Fibroblast of lung (primary cell): ENCODE data around the gene CDC16. TPM values are rescaled to one million over a fixed set of nuclear protein-coding genes. Genes with fewer than 3 reads are reported as not detected.

ENCODE experiments used
- DNase-seq, 2 donors: peaks; one replicate each; pipeline versions ENCODE4 v3.0.0 to v3.0.0-alpha.2; 2010; ENCODE audit warnings: low read depth in 2 of 2
- H2AFZ ChIP-seq: 2 replicates; pipeline ENCODE4 v1.5.1; 2012; ENCODE audit warnings: low read length, control low read depth, inconsistent platforms
- H3K27ac ChIP-seq: 2 replicates; pipeline ENCODE4 v1.5.1; 2011; ENCODE audit warnings: low read length, control low read depth; ENCODE audit not compliant: insufficient read depth
- H3K27me3 ChIP-seq: 2 replicates; pipeline ENCODE4 v1.5.1; 2011; ENCODE audit warnings: mild to moderate bottlenecking, low read length; ENCODE audit not compliant: control insufficient read depth, insufficient read depth
- H3K36me3 ChIP-seq: 2 replicates; pipeline ENCODE4 v1.5.1; 2011; ENCODE audit warnings: low read length; ENCODE audit not compliant: control insufficient read depth, insufficient read depth
- H3K4me1 ChIP-seq: 2 replicates; pipeline ENCODE4 v1.5.1; 2011; ENCODE audit warnings: low read length; ENCODE audit not compliant: control insufficient read depth, insufficient read depth; ENCODE audit errors: extremely low read depth
- H3K4me2 ChIP-seq: 2 replicates; pipeline ENCODE4 v1.5.1; 2011; ENCODE audit warnings: low read length, control low read depth; ENCODE audit not compliant: insufficient read depth; ENCODE audit errors: extremely low read depth
- H3K4me3 ChIP-seq, 4 experiments: fragments of 200-600 bp in 1 of 4; sonication (generic) in 1 of 4; replicated peaks in 1 of 4; 2 replicates each; pipeline ENCODE4 v1.5.1; 2011 to 2016; ENCODE audit warnings: low read length in 4 of 4, low read depth in 3 of 4, mild to moderate bottlenecking in 3 of 4, control low read depth in 2 of 4, inconsistent platforms in 1 of 4, mixed read lengths in 1 of 4; ENCODE audit not compliant: insufficient read depth in 1 of 4; ENCODE audit errors: control extremely low read depth in 1 of 4
- H3K79me2 ChIP-seq: 2 replicates; pipeline ENCODE4 v1.5.1; 2012; ENCODE audit warnings: mild to moderate bottlenecking, low read length, inconsistent platforms; ENCODE audit not compliant: control insufficient read depth, insufficient read depth
- H3K9ac ChIP-seq: 2 replicates; pipeline ENCODE4 v1.5.1; 2011; ENCODE audit warnings: mild to moderate bottlenecking, low read length, control low read depth; ENCODE audit not compliant: insufficient read depth
- H3K9me3 ChIP-seq: 2 replicates; pipeline ENCODE4 v1.5.1; 2012; ENCODE audit warnings: low read depth, low read length; ENCODE audit not compliant: control insufficient read depth, insufficient read depth
- H4K20me1 ChIP-seq: 2 replicates; pipeline ENCODE4 v1.5.1; 2011; ENCODE audit warnings: low read length; ENCODE audit not compliant: control insufficient read depth, insufficient read depth; ENCODE audit errors: extremely low read depth
- EZH2 ChIP-seq: IDR thresholded peaks from 2 replicates; pipeline ENCODE4 v1.5.1; 2012; ENCODE audit warnings: low read length, control low read depth, mild to moderate bottlenecking; ENCODE audit errors: missing control alignments
- polyA plus RNA-seq, 2 donors: library from polyadenylated mRNA; depleted of rRNA in 1 of 2; stranded (reverse) in 1 of 2; unstranded in 1 of 2; fragments of >200 nt; gene quantifications; 2 replicates each; pipeline ENCODE4 v1.2.1, GENCODE V29; 2011 to 2012; ENCODE audit warnings: missing spikeins in 1 of 2
- total RNA-seq: library from RNA; depleted of rRNA; stranded (reverse); fragments of >200 nt; gene quantifications from 2 replicates; pipeline ENCODE4 v1.2.1, GENCODE V29; 2014
- TF ChIP-seq, protein P1 (sequence below), 2 donors: IDR thresholded peaks in 1 of 2; conservative IDR thresholded peaks in 1 of 2; 1 replicate in 1 of 2; 2 replicates in 1 of 2; pipeline ENCODE4 v1.5.1; 2011 to 2012; ENCODE audit warnings: low read length in 2 of 2, control low read depth in 1 of 2, inconsistent platforms in 1 of 2, low read depth in 1 of 2, mild to moderate bottlenecking in 1 of 2

The CDC16 gene
- total and polyA plus RNA-seq, 2 donors (not counting 1 experiment from before 2014, with no cell fraction given) = 52.2 to 101 TPM

DNA sequence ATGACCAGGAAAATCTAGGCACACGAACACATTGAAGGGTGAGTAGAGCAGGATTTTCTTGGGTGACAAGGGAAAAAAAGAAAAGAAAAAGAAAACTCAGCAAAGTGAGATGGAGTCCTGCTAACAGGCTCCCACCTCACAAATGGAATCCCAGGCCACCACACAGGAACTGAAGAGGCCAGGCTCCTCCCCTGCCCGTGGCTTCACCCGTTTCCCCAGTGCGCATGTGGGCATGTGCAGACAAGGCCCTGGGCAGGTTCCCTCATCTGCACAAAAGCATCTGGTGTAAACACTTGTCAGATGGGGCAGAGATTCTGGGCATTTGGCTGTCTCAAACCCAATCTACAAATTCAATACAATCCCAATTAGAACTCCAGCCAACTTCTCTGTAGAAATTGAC is 31.2 kb upstream of the CDC16 start:
- Histone ChIP-seq H2AFZ (no peak overlapping the region), H3K4me3 (no peak overlapping the region), H3K27ac (no peak overlapping the region), H3K9me3 (no peaks in the 10 kb centered on the region), H3K9ac (no peak overlapping the region), H3K4me2 (no peak overlapping the region), H3K4me1 (no peaks in the 10 kb centered on the region), H3K79me2 (no peaks in the 10 kb centered on the region), H3K27me3 (peaks cover 16% of the 10 kb centered on the region), H3K36me3 (no peaks in the 10 kb centered on the region), H4K20me1 (no peaks in the 10 kb centered on the region)
- TF ChIP-seq, protein P1, sequence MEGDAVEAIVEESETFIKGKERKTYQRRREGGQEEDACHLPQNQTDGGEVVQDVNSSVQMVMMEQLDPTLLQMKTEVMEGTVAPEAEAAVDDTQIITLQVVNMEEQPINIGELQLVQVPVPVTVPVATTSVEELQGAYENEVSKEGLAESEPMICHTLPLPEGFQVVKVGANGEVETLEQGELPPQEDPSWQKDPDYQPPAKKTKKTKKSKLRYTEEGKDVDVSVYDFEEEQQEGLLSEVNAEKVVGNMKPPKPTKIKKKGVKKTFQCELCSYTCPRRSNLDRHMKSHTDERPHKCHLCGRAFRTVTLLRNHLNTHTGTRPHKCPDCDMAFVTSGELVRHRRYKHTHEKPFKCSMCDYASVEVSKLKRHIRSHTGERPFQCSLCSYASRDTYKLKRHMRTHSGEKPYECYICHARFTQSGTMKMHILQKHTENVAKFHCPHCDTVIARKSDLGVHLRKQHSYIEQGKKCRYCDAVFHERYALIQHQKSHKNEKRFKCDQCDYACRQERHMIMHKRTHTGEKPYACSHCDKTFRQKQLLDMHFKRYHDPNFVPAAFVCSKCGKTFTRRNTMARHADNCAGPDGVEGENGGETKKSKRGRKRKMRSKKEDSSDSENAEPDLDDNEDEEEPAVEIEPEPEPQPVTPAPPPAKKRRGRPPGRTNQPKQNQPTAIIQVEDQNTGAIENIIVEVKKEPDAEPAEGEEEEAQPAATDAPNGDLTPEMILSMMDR (conservative IDR thresholded peaks at IDR 0.05 in 1 of 2, IDR thresholded peaks at IDR 0.05 in 1 of 2; ENCODE audit: low read depth in 1 of 2, low read length in 2 of 2) = no peak
- no peak for DNase-seq

DNA sequence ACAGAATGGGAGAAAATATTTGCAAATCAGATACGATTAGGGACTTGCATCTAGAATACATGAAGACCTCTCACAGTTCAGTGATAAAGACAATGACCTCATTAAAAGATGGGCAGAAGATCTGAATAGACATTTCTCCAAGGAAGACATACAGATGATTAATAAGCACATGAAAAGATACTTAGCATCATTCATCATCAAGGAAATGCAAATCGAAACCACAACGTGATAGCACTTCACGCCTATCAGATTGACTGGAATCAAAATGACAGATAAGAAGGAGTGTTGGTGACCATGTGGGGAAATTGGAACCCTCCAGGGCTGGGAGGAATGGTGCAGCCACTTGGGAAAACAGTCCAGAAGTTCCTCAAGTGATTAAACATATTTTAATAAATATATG is 29.8 kb upstream of the CDC16 start:
- Histone ChIP-seq H3K9ac (no peak overlapping the region), H2AFZ (no peak overlapping the region), H4K20me1 (no peaks in the 10 kb centered on the region), H3K27ac (no peak overlapping the region), H3K4me2 (no peak overlapping the region), H3K9me3 (no peaks in the 10 kb centered on the region), H3K79me2 (no peaks in the 10 kb centered on the region), H3K4me1 (no peaks in the 10 kb centered on the region), H3K4me3 (no peak overlapping the region), H3K36me3 (no peaks in the 10 kb centered on the region), H3K27me3 (peaks cover 15% of the 10 kb centered on the region)
- DNase-seq = no peak
- TF ChIP-seq, protein P1 (conservative IDR thresholded peaks at IDR 0.05 in 1 of 2, IDR thresholded peaks at IDR 0.05 in 1 of 2; ENCODE audit: low read depth in 1 of 2, low read length in 2 of 2) = no peak
- no peak for TF ChIP-seq EZH2

- DNase-seq = no peak
- Histone ChIP-seq H2AFZ (no peak overlapping the region), H3K36me3 (no peaks in the 10 kb centered on the region), H3K4me1 (peaks cover 6% of the 10 kb centered on the region), H3K9me3 (no peaks in the 10 kb centered on the region), H3K9ac (no peak overlapping the region), H3K4me3 (no peak overlapping the region), H3K27me3 (peaks cover 5% of the 10 kb centered on the region), H3K4me2 (no peak overlapping the region), H3K27ac (no peak overlapping the region), H3K79me2 (no peaks in the 10 kb centered on the region), H4K20me1 (no peaks in the 10 kb centered on the region)
- TF ChIP-seq, protein P1 (conservative IDR thresholded peaks at IDR 0.05 in 1 of 2, IDR thresholded peaks at IDR 0.05 in 1 of 2; ENCODE audit: low read depth in 1 of 2, low read length in 2 of 2) = no peak
- no peak for TF ChIP-seq EZH2
These were observed 26.6 kb upstream of the CDC16 start for GRCh38 chr13:114208134-114208533.
